GM21576 (cell line): Measurements from ENCODE around the gene EPG5.
"Not testable (repeated sequence)": the region's sequence is repeated elsewhere in the genome, so short reads cannot be mapped to it uniquely, and the experiment has no call there.

ENCODE experiments used
- ATAC-seq: cut with Tn5 transposase; IDR thresholded peaks from one replicate; pipeline ENCODE4 v1.9.1; 2021; ENCODE audit warnings: mild to moderate bottlenecking, moderate library complexity; ENCODE audit not compliant: unreplicated experiment

Gene EPG5

DNA sequence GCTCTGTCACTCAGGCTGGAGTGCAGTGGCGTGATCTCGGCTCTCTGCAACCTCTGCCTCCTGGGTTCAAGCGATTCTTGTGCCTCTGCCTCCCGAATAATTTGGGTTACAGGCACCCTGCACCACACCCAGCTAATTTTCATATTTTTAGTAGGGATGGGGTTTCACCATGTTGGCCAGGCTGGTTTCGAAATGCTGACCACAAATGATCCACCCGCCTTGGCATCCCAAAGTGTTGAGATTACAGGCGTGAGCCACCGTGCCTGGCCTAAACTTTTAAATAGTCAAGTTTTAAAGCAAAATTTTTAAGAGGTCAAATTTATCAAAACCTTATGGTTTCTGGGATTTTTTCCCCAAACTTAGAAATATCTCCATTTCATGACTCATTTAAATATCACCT lies 148.4 kb downstream of the EPG5 start:
- not testable (repeated sequence) for ATAC-seq

DNA sequence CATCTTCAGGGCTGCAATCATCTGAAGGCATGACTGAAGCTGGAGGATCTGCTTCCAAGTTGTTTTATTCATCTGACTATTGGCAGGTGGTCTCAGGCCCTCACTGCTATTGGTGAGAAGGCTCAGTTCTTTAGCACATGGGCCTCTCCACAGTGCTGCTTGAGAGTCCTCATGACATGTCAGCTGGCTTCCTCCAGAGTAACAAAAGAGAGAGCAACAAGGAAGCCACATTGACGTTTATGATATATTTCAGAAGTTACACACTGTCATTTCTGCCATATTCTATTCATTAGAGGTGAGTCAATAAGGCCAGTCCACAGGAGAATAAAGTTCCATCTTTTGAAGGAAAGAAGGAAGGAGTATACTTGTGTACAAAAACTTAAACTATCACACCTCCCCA lies 149.6 kb downstream of the EPG5 start:
- no peak for ATAC-seq

DNA sequence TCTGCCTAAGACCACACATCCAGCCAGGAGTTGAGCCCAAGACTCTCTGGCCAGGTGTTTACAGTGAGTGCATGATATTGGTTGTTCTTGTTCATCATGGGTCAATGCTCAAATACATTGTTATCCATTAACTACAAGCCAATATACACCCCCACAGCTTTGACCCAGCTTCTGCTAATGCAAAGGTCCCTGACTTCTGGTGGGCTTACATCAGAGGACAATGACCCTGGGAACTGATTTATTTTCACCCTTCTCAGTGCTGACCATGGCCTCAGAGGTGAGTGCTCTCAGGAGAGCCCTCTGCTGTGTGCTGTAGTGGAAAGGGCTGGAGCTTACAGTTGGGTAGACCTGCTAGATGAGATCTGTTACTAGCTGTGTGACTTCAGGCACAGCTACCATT lies 152.4 kb downstream of the EPG5 start:
- not testable (repeated sequence) for ATAC-seq

DNA sequence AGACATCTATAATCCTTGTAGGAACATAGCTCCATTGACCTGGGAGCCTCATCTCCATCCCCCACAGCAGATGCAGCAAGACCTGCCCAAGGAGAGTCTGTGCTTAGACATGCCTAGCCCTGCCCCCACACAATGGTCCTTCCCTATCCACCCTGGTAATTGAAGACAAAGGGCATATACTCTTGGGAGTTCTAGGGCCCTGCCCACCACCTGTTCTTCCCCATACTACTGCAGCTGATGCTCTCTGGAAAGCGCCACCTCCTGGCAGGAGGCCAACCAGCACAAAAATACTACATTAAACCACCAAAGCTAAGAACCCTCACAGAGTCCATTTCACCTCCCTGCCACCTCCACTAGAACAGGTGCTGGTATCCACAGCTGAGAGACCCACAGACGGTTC lies 160.0 kb downstream of the EPG5 start:
- ATAC-seq = not testable (repeated sequence)

DNA sequence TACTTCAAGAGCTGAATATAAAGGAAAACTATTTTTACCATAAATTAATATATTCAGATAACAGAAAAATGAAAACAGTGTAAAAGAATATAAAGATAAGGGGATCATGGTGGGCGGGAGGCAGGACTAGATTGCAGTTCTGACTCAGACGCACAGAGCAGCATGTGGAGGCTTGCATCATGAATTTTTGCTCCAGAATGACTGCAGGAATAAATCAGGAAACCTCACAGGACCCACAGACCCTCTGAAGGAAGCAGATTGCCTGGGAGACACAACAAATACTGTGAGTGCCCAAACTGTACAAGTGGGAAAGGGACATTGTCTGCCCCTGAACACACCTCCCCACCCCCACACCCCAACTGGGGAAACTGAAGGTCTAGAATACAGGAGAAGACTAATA lies 160.9 kb downstream of the EPG5 start:
- no peak for ATAC-seq

DNA sequence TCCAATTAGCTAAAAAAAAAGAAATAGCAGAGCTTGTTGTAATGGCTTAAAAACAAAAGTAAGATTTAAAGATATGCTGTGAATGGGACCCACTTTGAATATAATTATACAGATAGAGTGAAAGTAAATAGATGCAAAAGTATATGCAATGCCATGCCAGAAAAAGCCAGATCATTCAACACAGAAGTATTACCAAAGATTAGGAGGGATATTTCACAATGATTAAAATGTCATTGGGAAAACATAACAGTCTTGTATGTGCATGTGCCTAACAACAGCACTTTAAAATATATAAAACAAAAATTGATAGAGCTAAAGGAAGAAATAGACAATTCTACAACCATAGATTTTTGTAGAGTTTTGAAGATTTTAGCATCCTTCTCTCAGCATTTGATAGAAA lies 161.6 kb downstream of the EPG5 start:
- ATAC-seq = no peak

DNA sequence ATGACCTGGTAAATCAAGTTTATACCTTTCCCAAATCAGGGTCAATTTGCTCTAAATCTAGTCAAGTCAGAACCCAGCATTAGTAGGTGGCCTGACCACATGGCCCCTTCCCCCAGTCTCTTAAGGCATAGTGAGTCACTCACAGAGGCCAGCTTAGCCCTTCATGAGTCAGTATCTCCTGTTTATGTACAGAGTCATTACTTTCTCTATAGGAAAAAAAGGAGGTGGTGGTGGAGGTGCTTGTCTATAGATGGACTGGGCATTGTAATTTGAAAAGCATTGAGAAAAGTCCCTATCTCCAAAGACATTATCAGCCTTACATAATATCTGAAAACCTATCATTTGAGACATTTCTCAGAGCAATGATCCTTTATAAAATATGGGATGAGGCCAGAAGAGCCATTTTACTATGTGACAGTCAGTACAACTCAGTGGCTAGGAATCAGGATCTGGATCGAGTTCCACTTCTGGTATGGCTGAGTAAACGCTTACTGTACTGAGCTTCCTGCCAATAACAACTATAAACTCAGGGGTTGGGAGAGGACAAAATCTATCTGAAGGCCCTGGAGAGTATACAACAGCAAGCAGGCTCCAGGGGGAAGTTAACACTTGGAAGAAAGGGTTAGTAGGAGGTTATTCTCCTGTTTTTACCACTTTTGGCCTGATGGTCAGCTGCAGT lies 164.2 kb downstream of the EPG5 start:
- no peak for ATAC-seq

DNA sequence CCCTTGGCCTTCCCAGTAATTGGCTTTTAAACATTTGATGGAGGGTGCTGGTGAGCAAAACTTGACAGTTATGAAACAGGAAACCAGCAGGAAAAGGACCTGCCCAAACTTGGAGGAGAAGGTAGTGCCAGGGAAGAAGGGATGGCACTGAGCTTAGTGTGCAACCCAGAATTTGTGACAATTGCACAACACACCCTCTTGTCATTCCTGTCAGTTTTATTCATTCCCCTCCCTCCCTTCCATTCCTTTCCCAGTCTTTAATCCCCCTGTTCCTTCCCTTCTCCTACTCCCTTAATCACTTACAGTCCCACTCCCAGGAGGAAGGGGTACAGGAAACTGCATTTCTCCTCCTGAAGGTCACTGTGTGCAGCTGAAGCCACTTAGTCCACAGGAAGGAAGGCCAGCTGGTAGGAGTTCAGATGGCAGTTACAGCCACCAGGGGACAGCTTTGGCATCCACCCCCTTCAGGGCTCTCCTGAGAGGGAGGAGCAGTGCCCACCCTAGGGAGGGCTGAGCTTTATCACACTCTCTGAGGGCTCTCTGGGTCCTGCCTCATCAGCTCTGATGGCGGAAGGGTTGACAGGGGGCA lies 165.6 kb downstream of the EPG5 start:
- ATAC-seq = no peak
